H1 (cell line): ENCODE results near the gene GRM8. TPM values are rescaled to one million over a fixed set of nuclear protein-coding genes. Genes with fewer than 3 reads are reported as not detected.

ENCODE experiments used
- CHD2 ChIP-seq: IDR thresholded peaks from 2 replicates; pipeline ENCODE4 v1.6.1; 2012; ENCODE audit warnings: low read length, improper control_type of control experiment
- RXRA ChIP-seq: IDR thresholded peaks from 2 replicates; pipeline ENCODE4 v1.6.1; 2011; ENCODE audit warnings: low read depth, mild to moderate bottlenecking, low read length, moderate library complexity; ENCODE audit not compliant: insufficient read depth
- SIRT6 ChIP-seq: IDR thresholded peaks from one replicate; pipeline ENCODE4 v1.7.1; 2012; ENCODE audit warnings: low read length, inconsistent platforms
- polyA plus RNA-seq, 7 experiments: library from polyadenylated mRNA; depleted of rRNA in 3 of 7; stranded (reverse) in 5 of 7; unstranded in 2 of 7; fragments of >200 nt in 5 of 7; fragments of 200-250 nt in 2 of 7; gene quantifications; 1 replicate in 5 of 7; 2 replicates in 1 of 7; 4 replicates in 1 of 7; pipeline versions ENCODE4 v1.2.1 to v1.2.3, GENCODE V29; 2011 to 2013; ENCODE audit warnings: missing spikeins in 2 of 7, mixed read lengths in 2 of 7
- total RNA-seq: library from RNA; stranded (reverse); fragmentation: NEBNext Ultra II Directional; extraction: Animal tissue kit (Norgen Biotek cat#: 25700); gene quantifications from 2 replicates; pipeline ENCODE4 v1.2.1, GENCODE V29; 2021
- TF ChIP-seq, protein P1 (sequence below): IDR thresholded peaks from 2 replicates; pipeline ENCODE4 v1.6.1; 2011; ENCODE audit warnings: low read length, improper control_type of control experiment

GRM8 gene
- total and polyA plus RNA-seq, 2 of the 8 experiments (the other 6 are each of a cell fraction or from before 2014, with no cell fraction given), result 2.6 to 2.8 TPM

DNA sequence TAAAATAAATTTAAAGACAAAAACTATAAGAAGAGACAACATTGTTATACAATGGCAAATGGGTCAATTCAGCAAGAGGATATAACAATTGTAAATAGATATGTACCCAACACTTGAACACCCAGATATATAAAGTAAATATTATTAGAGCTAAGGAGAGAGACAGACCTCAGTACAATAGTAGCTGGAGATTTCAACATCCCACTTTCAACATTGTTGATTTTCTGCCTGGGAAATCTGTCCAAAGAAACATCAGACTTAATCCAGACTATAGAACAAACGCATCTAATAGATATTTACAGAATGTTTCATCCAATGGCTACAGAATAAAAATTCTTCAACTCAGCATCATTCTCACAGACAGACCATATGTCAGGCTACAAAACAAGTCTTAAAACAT is 256.1 kb downstream of the GRM8 start (continued):
- TF ChIP-seq, protein P1, sequence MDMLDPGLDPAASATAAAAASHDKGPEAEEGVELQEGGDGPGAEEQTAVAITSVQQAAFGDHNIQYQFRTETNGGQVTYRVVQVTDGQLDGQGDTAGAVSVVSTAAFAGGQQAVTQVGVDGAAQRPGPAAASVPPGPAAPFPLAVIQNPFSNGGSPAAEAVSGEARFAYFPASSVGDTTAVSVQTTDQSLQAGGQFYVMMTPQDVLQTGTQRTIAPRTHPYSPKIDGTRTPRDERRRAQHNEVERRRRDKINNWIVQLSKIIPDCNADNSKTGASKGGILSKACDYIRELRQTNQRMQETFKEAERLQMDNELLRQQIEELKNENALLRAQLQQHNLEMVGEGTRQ, result no peak
- TF ChIP-seq RXRA, result no peak
- TF ChIP-seq CHD2, result no peak
- no peak for TF ChIP-seq SIRT6
